ENCODE results near the gene NINJ1.

The NINJ1 gene

DNA sequence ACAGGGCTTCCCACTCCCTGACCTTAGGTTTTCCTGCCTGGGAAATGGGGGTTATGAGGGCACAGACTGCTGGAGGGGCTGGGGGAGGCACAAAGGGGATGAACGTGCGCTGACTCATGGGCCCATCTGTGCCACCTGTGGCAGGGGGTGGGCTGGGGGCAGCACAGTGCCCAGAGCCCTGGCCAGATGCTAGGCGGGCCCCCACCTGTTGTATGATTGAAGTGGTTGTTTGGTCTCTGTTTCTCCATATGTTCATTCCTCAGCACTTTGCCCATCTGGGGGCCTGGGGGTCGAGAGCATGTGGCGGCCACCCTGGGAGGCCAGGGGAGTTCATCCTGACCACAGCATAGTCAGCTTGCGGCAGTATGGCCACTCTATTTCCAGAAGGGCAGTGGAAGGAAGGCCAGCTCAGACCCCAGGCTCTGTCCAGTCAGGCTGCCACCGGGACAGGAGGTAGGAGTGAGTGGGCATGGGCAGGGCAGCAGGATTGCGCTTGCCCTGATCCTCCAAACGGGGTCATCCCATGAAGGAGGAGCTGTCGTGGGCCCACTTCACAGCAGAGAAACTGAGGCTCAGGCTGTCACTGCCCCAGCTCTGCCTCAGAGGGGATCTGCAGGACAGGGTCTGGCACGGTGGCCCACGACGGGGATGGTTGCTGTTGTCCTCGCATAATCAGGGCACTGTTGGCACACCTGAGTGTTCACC, 841 bp upstream of the NINJ1 start:
- no peak for TF ChIP-seq POLR2AphosphoS5 (IDR thresholded peaks at IDR 0.05; ENCODE audit: low read depth, low read length)
- TF ChIP-seq, protein P1, sequence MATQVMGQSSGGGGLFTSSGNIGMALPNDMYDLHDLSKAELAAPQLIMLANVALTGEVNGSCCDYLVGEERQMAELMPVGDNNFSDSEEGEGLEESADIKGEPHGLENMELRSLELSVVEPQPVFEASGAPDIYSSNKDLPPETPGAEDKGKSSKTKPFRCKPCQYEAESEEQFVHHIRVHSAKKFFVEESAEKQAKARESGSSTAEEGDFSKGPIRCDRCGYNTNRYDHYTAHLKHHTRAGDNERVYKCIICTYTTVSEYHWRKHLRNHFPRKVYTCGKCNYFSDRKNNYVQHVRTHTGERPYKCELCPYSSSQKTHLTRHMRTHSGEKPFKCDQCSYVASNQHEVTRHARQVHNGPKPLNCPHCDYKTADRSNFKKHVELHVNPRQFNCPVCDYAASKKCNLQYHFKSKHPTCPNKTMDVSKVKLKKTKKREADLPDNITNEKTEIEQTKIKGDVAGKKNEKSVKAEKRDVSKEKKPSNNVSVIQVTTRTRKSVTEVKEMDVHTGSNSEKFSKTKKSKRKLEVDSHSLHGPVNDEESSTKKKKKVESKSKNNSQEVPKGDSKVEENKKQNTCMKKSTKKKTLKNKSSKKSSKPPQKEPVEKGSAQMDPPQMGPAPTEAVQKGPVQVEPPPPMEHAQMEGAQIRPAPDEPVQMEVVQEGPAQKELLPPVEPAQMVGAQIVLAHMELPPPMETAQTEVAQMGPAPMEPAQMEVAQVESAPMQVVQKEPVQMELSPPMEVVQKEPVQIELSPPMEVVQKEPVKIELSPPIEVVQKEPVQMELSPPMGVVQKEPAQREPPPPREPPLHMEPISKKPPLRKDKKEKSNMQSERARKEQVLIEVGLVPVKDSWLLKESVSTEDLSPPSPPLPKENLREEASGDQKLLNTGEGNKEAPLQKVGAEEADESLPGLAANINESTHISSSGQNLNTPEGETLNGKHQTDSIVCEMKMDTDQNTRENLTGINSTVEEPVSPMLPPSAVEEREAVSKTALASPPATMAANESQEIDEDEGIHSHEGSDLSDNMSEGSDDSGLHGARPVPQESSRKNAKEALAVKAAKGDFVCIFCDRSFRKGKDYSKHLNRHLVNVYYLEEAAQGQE (IDR thresholded peaks at IDR 0.05; ENCODE audit: insufficient read depth in 1 of 2, low read depth in 2 of 2, low read length in 2 of 2): no peak
- TF ChIP-seq TAF1 (IDR thresholded peaks at IDR 0.05; ENCODE audit: borderline replicate concordance, insufficient read depth, low read length): no peak
- TF ChIP-seq SIN3A (IDR thresholded peaks at IDR 0.05; ENCODE audit: borderline replicate concordance, insufficient read depth, low read length): no peak
- TF ChIP-seq FOXP2 (optimal IDR thresholded peaks at IDR 0.05; ENCODE audit: borderline replicate concordance, extremely low read depth, extremely low read length, insufficient read depth): no peak

DNA sequence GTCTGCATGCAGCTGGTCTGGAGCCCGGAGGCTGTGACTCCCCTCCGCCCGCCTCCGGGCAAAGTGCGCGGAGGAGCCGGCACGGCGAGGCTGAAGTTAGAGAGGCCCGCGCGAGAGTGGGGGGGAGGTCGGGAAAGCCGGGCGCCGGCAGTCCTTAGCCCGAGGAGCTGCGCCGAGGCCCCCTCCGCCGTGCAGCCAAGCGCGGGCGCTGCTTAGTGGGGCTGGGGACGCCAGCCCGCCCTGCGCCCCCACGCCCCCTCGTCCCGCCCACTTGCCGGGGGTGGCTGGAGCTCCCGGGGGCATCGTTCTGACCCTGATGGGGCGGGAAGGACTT, 403 bp downstream of the NINJ1 start:
- TF ChIP-seq SIN3A (IDR thresholded peaks at IDR 0.05; ENCODE audit: borderline replicate concordance, insufficient read depth, low read length): peak; percentile 23; the same call in 1 of the 2 replicates
- TF ChIP-seq, protein P1 (IDR thresholded peaks at IDR 0.05; ENCODE audit: insufficient read depth in 1 of 2, low read depth in 2 of 2, low read length in 2 of 2): no peak

DNA sequence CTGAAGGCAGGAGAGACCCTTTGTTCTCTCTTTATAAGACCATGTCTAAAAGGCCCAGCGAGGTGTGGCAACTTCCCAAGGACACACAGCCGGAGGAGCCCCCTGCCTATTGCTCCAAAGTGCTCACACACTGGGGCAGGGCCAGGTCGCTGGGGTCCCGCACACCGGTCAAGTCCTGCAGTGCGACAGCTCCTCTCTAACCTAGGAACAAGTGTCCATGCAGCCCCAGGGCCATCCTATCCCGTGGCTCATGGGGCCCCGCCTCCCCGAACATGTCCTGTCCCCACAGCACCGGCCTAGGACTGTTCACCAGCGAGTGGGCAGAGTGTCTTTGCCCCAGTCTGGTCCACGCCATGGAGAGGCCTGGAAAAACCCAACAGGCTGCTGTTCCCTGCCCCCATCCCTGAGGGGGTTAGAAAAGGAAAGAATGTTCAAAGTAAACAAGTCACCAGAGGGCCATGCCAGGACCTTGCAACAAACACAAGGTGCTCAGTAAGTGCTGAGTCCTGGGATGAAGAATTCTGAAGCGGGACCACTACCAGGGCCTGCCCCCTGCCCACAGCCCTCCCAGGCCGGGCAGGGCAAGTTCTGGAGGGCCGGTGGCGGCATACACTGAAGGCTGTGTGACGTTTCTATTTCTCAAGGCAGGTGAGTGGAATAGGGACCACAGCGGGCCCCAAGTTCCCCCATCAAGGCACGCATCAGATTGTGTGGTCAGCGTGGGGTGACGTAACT, 938 bp downstream of the NINJ1 start:
- TF ChIP-seq POLR2AphosphoS5 (IDR thresholded peaks at IDR 0.05; ENCODE audit: low read depth, low read length): no peak
- no peak for TF ChIP-seq SIN3A (IDR thresholded peaks at IDR 0.05; ENCODE audit: borderline replicate concordance, insufficient read depth, low read length)
- no peak for TF ChIP-seq FOXP2 (optimal IDR thresholded peaks at IDR 0.05; ENCODE audit: borderline replicate concordance, extremely low read depth, extremely low read length, insufficient read depth)
- TF ChIP-seq, protein P1 (IDR thresholded peaks at IDR 0.05; ENCODE audit: insufficient read depth in 1 of 2, low read depth in 2 of 2, low read length in 2 of 2): no peak
- TF ChIP-seq TAF1 (IDR thresholded peaks at IDR 0.05; ENCODE audit: borderline replicate concordance, insufficient read depth, low read length): no peak

DNA sequence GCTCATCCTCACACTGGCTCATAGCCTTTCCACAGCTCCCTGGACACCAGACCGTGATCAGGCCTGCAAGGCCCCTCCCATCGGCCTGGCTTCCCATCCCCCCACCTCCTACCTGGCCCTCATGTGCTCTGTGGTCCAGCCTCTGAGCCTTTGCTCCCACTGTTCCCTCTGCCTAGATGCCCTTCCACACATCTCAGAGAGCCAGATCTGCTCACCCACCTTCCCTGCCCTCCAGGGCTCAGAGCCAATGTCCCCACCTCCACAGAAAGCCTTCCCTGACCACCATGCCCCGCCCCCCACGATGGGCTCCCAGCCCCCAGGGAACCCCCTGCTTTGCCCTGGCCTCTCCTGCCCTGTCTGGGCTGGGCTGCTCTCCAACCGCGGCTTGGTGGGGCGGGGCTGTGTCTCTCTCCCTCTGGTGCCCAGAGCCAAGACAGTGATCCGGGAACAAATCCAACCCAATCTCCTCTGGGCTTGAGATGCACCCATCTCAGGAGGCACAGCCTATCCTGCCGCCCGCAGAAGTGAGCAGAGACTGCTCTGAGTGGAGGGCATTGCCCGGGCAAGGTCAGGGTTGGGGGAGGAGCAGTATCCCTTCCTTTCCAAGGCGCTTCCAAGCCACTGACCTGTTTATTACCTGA, 1.6 kb downstream of the NINJ1 start:
- TF ChIP-seq TAF1 (IDR thresholded peaks at IDR 0.05; ENCODE audit: borderline replicate concordance, insufficient read depth, low read length) (no peak), POLR2AphosphoS5 (IDR thresholded peaks at IDR 0.05; ENCODE audit: low read depth, low read length) (no peak), SIN3A (IDR thresholded peaks at IDR 0.05; ENCODE audit: borderline replicate concordance, insufficient read depth, low read length) (no peak), FOXP2 (optimal IDR thresholded peaks at IDR 0.05; ENCODE audit: borderline replicate concordance, extremely low read depth, extremely low read length, insufficient read depth) (no peak)
- TF ChIP-seq, protein P1 (IDR thresholded peaks at IDR 0.05; ENCODE audit: insufficient read depth in 1 of 2, low read depth in 2 of 2, low read length in 2 of 2): no peak
